Right lung (tissue), 5 donors: ENCODE results near the gene CSNK2A2. TPM values are rescaled to one million over a fixed set of nuclear protein-coding genes. Genes with fewer than 3 reads are reported as not detected.

ENCODE experiments used
- DNase-seq, 2 donors: peaks; one replicate each; pipeline ENCODE4 v3.0.0-alpha.2; 2013
- polyA plus RNA-seq, 5 donors: library from polyadenylated mRNA; unstranded; fragments of 120-200 nt; gene quantifications; one replicate each; pipeline versions ENCODE4 v1.2.1 to v1.2.3, GENCODE V29; 2013; ENCODE audit warnings: inconsistent platforms in 1 of 5, low replicate concordance in 1 of 5; ENCODE audit not compliant: insufficient read length in 5 of 5, insufficient read depth in 1 of 5

CSNK2A2 gene
- polyA plus RNA-seq, 5 donors: 59.4 to 76.3 (median 69.6) TPM

DNA sequence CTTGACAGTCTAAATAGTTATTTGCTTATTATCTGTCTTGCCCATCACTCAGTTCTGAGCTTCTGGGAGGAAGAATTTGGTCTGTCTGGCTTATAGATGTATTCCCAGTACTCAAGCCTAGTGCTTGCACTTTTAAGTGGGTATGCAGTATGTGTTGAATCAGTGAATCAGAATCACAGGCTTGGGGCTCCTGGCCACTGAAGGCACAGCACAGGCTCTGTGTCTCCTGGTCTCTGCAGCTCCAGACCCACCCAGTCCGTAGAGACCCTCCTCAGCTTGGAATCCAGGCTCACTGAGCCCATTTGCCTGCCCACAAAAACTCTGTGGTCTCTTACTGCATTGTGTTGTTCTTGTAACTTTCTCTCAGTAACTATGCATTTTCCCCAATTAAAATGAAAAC lies 49.4 kb downstream of the CSNK2A2 start:
- DNase-seq: no peak

DNA sequence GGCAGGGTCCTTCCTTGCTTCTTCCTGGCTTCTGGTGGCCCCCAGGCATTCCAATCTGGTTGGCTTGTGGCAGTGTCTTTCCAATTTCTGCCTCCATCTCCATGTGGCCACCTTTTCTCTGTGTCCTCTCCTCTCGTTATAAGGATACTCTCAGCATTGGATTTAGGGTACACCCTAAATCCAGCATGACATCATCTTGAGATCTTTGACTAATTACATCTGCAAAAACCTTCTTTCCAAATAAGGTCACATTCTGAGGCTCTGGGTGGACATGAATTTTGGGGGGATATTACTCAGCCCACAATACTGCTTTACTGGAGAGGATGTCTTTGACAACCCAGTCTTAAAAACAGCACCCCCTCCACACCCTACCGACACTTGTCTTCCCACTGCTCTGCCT lies 49.8 kb downstream of the CSNK2A2 start:
- DNase-seq: no peak

DNA sequence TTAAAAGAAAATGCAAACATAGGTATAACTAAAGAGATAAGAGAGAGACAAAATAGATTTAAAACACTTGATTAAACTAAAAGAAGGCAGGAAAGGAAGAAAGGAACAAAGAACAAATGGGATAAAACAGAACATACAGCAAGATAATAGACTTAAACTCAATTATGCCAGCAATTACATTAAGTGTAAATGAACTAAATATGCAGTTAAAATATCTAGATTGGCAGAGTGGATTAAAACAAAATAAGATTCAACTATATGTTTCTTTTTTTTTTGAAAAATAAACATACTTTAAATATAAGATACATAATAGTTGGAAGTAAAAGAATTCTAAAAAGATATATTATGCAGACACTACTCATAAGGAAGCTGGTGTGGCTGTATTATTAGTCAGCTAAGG lies 59.1 kb downstream of the CSNK2A2 start:
- DNase-seq: no peak

DNA sequence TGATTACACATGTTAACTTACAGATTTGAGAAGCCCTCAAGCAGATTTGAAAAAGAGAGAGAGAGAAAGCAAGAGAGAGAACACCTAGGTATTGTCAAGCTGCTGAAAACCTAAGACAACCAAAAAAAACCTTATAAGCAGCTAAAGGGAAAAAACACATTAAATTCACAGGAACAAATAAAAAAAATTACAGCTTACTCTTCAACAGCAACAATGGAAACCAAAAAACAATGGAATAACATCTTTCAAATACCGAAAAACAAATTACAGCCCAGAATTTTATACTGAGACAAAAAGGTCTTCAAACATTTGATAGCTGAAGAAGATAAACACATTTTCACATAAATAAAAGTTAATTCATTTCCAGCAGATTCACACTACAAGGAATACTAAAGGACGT lies 60.3 kb downstream of the CSNK2A2 start:
- DNase-seq: no peak

DNA sequence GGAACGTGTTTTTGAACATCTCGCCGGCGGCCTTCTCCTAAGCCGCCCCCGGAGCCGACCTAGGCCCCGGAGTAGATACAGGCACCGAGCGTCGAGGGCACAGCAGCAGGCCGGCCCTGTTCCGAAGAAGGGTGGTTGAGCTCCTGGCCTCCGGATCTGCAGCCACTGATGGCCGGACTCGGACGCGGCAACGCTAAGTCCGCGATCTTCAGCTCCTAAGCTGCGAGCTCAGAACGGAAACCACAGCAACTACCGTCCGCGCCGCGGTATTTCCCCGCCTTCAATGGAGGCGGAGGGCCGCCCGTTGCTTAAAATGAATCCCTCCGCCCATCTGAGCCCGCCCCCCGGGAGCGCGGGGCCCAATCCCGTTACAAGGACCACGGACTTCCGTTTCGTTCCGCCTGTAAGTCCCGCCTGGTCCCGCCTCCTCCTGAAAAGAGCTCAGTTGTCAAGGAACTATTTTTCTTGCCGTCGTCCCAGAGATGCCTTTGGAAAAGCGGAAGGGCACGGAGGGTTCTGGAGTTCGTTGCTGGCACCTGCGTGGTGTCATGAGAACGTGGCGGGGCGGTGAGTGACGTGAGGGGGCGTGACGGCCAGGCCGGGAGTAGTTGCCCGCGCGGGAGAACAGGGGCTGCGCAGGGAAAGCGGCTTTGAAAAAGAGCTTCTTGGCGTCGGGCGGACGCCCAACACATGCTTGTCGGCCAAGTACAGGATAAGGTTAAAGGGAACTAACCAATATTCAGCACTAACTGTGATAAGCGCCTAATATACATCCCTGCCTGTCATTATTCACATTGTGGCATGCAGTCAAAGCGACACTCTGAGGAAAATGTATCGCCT lies 68.6 kb downstream of the CSNK2A2 start, which contains the start of gene CFAP20:
CFAP20 (minus strand) TSS at position 285 of the 840 bp plus-strand sequence; CDS start at position 19, 266 bp downstream.
- DNase-seq: peak; percentile 98 to 99

DNA sequence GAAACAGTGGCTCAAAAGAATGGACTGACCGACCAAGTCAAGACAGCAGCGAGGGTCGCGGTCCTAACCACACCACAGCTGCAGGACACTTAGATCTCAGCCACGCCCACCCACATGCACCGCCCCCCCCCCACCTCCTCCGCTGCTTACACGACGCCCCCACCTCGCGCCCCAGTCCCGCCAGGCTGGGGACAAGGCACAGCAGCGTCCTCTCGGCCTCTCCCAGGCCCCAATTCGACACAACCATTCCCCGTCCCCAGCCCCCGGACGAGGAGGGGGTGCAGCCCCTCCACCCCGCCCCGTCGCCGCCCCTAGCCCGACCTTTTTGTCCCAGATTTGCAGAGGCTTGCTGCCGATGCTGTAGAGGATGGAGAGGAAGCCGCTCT lies 69.2 kb downstream of the CSNK2A2 start:
- no peak for DNase-seq

DNA sequence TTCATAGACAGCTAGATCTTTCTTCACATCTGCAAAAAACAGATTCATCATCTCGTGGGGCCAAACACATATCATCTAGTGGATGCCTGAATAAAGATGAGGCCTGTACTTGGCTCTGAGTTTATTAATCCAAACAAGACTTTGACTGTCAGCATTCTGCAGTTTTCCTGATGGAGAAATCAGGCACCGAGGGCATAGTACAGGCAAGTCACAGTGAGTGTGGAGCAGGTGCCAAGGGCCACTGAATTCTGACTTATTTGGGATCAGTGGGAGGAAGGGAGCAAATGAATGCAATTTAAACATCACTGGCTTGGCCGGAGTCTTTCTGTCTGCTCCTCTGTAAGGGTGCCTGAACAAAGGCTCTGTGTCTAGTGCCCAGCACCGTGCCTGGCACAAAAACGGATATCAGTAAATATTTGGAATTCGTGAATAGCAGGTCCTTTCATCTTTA lies 69.7 kb downstream of the CSNK2A2 start:
- DNase-seq: no peak

DNA sequence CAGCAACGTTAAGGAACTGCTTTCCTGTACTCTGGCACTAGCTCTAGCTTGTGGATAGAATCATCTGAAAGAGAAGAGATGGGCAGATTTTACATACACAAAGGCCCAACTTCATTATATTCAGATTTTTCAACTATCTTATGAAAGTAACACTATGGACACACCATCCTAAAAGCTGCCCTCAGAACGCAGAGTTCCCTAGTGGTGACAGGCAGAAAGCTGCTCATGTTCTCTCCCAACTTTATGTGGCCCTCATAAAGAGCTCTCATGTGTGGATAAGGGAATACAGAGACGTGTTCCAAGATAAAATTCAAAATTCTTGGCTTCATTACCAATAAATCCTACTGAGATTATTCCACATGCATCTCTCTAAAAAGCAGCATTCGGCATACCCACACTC lies 70.3 kb downstream of the CSNK2A2 start:
- no peak for DNase-seq

DNA sequence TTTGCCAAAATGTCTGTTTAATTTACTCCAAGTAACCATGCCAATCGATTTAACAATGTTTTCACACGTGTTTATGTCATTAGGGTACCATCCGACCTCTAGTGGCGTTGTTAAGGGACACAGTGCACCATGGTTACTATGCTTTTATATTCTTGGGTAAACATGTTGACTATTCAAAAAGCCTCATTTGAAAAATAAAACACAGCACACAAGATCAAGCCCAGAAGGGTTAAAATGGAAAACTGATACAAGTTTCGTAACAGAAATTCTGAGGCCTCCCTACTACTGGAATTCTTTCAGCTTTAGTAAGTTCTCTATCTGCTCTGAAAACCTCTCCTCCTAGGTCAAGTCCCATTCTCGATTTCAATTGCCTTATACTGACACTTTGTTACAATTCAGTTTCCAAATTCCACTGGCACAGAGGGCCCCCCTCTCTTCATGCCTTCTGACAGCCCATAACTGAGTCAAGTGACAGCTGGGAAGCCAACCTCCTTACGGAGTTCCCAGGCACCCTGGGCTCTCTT lies 70.8 kb downstream of the CSNK2A2 start:
- peak in 1 of 2 donors; percentile 68 for DNase-seq

DNA sequence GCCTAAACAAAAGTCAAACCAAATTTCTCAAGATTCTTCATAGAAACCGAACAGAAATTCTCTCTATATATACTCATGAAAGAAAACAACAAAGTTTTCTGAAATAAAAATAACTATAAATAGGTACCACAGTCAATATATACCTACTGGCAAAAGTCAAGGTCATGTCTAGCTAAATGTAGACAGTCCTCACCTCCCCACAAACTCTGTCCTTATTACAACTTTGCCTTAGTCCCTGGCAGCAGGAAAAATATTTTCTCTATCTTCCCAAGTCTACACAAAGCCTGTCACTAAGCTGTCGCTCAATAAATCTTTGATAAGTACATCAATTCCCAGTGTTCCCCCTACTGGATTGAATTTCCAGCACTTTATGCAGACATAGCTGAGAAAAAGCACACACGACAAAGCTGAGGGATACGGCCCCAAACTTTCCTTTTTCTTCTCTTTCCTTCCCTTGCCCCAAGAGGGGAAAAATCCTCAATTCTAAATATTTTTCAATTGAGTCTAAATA lies 71.4 kb downstream of the CSNK2A2 start:
- DNase-seq: no peak

DNA sequence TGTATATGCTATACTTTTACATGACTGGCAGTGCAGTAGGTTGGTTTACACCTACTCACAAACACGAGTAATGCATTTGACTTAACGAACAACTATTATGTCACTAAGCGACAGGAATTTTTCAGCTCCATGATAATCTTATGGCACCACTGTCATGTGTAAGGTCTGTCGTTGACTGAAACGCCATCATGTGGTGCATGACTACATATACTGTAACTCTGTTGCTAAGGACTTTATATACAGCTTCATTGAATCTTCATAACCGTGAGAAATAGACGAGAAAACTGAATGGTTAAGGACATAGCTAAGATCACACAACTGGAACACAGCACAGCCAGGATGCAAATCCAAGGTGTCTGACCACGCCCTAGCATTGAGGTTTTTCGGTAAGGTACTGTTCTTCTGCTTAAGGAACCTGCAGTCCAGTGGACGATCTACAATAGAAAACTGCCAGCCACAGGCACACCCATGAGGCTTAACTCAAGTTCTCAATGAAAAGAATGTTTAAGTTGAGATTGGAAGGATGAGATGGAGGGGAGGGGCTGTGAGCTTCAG lies 72.0 kb downstream of the CSNK2A2 start:
- no peak for DNase-seq

DNA sequence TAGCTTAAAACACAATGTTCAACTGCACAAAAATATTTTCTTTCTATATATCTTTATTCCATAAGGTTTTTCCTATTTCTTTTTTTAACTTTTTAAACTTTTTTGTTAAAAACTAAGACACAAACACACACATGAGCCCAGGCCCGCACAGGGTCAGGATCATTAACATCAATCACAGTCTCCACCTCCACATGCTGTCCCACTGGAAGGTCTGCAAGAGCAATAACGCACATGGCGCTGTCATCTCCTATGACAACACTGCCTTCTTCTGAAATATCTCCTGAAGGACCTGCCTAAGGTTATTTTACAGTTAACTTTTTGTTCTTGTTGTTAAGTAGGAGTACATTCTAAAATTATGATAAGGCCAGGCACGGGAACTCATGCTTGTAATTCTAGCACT lies 72.9 kb downstream of the CSNK2A2 start:
- DNase-seq: no peak

DNA sequence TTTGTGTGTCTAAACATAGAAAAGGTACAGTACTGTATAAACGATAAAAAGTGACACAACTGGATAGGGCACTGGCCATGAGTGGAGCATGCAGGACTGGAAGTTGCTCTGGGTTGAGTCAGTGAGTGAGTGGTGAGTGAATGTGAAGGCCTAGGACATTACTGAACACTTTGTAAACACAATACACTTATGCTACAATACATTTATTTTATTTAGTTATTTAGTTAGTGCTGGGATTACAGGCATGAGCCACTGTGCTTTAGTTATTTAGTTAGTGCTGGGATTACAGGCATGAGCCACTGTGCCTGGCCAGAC lies 73.3 kb downstream of the CSNK2A2 start:
- no peak for DNase-seq

DNA sequence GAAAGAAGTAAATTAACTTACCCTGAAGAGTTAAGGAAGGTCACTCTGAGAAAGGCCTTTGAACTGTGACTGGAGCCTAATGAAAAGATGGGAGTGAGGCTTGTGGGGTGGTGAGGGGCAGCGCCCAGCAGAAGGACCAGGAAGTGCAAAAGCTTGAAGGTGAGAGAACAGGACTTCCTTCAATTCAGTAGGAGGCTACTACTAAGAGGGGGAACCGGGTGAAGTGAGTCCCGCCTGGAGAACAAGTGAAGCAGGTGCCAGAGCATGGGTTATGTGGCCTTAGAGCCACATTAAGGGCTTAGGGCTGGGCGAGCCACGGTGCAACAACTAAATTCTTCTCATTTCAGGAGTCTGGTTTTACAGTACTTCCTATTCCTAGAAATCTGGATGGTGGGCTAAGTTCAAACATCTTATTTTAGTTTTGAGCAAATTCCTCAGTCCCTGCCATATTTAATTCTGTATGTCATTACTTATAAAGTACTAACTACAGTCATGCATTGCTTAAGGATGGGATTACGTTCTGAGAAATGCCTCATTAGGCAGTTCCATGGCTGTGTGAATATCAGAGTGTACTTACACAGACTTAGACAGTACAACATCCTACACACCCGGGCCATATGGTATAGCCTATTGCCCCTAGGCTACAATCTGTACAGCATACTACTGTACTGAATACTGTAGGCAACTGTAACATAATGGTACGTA lies 73.9 kb downstream of the CSNK2A2 start:
- DNase-seq: no peak

DNA sequence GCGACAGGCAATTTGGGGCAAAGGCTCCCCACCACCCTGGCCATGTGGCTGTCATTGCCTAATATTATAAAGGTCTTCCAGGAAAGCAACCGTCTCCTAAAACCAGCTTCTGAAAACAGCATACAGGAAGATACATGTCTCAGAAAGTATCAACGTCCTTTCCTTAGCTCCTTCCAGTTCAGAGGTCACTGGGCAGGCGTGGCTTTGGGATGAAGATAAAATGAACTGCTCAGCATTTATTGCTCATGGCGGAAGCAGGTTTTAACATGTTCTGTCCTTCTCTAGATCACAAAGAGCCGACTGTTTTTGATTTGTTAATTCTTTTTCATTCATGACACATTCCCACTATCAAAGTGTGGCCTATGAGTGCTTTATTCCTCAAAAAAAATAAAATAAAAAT lies 76.8 kb downstream of the CSNK2A2 start:
- no peak for DNase-seq

DNA sequence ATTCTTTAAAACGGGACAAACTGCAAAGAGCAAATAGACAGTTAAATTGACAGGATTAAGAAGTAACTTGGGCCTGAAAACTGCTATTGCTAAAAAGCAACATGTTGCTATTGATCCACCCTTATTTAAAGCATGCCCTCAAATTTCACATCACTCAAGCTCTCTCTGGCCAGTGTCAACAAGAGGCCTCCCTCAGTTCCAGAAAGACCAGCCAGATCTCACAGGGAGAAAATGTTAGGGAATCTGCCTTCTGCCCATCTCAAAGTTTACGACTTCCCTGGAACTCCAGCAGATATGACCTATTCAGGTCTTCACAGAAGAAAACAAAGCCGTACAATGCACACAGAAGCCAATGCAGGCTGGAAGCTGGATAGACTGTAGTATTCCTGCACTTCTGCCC lies 77.7 kb downstream of the CSNK2A2 start:
- DNase-seq: no peak

DNA sequence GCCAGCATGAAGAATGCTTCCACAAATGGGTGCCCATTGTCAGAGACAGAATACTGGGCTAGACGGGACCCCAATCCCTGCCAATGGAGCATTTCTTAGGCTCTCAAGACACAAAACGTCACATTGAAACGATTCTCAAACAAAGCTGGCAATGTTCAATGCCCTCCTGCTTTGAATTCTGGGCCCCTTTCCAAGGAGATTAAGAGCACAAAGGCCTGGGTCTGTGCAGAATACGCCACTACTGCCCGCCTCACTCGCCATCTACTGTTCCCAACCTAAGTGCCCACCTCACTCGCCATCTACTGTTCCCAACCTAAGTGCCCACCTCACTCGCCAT lies 78.4 kb downstream of the CSNK2A2 start:
- DNase-seq: no peak

DNA sequence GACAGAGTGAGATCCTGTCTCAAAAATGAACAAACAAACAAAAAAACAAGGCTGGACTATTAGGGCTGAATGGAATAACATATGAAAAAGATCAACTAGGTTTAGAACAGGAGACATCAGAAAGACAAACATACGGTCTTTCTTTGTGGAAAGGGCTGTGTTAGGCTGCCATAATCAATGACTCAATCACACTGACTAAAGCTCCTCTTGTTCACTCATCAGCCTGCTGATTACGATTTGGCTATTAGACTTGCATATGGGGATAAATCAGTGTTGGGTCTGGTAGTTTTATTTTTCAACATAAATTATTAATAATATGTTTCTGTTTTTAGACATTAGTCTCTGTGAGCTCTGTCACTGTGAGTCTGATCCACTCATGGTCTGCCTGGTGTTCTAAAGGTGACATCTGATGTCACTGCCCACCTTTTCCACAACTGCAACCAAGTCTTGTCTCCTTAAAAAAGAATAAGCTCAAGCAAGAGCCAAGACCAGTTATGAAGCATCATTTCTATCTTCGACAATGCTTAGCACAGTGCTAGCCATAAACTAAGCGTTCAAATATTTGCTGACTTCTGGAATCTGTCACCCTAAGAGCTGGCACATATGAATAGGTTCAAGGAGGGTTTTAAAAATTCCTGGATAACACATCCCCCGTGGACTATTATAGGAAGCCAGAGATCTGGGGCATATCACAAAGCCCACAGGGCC lies 79.0 kb downstream of the CSNK2A2 start:
- no peak for DNase-seq

DNA sequence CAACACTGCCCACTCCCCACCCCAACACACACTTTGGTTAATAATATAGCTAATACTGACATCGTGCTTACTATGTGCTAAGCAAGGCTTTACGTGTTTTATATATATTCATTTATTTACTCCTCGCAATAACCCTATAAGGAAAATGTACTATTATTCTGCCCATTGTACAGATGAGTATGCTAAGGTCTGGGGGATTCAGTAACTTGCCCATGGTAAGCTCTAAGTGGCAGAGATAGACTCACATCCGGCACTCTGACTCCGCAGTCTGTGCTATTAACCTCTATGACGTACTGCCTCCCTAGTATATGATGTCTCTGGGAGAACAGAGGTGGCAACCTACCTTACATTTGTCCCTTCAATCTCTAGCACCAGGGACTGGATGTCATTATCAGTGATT lies 81.4 kb downstream of the CSNK2A2 start:
- no peak for DNase-seq

DNA sequence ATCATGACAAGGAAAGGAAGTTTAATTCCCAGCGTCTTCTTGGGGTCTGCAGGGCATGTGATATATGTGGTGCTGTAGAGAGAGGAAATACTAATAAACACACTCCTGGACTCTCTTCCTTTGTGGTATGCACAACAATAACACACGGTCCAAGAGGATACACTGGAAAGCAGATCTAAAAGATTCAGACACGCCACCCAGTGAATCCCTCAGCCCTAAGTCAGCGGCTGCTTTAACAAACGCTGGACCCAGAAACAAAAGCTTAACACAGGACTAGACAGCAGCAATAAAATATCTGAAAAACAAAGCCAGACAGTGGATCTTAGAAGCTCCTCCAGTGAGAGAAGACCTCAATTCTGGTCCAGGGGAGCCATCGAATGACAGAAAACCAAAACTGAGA lies 81.8 kb downstream of the CSNK2A2 start:
- DNase-seq: no peak

DNA sequence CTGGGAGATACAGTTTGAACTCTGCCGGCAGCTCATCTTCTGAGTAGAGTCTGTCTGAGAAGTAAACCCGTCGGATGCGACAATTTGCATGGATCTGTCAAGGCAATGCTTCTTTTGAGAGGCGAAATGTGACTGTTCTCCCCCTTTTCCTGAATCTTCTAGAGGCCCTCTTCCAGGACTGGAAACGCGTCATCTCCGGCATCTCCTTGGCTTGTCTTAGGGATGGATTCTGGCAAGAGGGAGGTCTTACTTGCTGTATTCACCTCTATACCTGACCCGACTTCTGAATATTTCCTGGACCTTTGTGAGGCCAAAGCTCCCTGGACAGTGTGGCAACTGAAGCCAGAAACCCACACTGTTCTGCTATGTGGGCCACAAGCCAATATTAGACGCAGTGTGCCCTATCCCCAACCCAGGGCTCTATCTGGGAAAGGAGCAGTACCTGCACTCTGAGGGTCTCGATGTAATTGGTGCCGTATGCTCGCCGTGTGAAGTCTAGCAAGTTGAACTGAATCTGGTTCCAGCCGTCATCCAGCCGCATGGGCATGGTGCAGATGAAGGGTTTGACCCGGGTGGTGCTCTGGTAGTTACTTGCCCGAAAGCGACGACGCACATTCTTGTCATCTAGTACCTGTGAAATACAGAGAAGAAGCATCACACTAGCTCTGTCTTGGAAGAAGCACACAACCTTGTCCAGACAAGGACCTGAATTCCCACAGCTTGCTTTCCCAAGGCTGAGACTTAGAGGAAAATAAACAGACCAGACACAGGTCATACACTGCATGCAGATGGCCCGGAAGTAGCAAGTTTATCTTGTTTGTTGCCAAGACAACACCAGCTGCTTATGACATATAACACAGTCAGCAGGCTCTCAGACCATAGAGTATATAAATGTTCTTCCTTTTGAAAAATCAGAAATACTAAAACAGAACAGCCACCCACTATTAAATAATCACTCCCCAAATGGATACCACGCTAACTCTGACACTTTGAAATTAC lies 82.8 kb downstream of the CSNK2A2 start:
- DNase-seq: no peak
